OCI-LY3 (cell line): Measurements from ENCODE around the gene RTP5.

Source experiments
- CTCF ChIP-seq: fragments of 200-600, 300-600 bp; sonication (generic); IDR thresholded peaks from 2 replicates; pipeline ENCODE4 v1.5.1; 2014; ENCODE audit warnings: antibody characterized with exemption, low read length, low read depth
- EZH2phosphoT487 ChIP-seq: fragments of 200-600 bp; shearing (Covaris generic); IDR thresholded peaks from 2 replicates; pipeline ENCODE4 v1.6.1; 2018; ENCODE audit warnings: antibody characterized with exemption, mixed run types, low read depth

GRCh38 chr2:241857041-241857541 is 12.4 kb upstream of the RTP5 start:
- TF ChIP-seq CTCF (no peak), EZH2phosphoT487 (no peak)
